Measurements from ENCODE around the gene RPS21.

The RPS21 gene

GRCh38 chr20:62403331-62403730 lies 16.4 kb downstream of the RPS21 start:
- no peaks in the 10 kb centered on the region for H3K4me1 ChIP-seq (ENCODE audit: insufficient read depth, low read length)
- WGBS = 96% methylated on average over 13 of the region's 13 CpGs
- peaks cover 7% of the 10 kb centered on the region; the same call in 1 of the 2 replicates for H3K27me3 ChIP-seq (ENCODE audit: insufficient read depth, low read length)
- no peak overlapping the region for H3K9ac ChIP-seq (ENCODE audit: low read depth, low read length)
- H3K36me3 ChIP-seq (ENCODE audit: insufficient read depth, low read length) = no peaks in the 10 kb centered on the region
- H3K9me3 ChIP-seq (ENCODE audit: insufficient read depth, low read depth, low read length) = no peaks in the 10 kb centered on the region
- no peak overlapping the region for H3K27ac ChIP-seq (ENCODE audit: low read depth, low read length)
- H3K4me3 ChIP-seq (ENCODE audit: low read length) = no peak overlapping the region

GRCh38 chr20:62404112-62404665 lies 17.3 kb downstream of the RPS21 start:
- H3K9me3 ChIP-seq (ENCODE audit: insufficient read depth, low read depth, low read length) = no peaks in the 10 kb centered on the region
- no peak overlapping the region for H3K27ac ChIP-seq (ENCODE audit: low read depth, low read length)
- no peak overlapping the region for H3K4me3 ChIP-seq (ENCODE audit: low read length)
- H3K9ac ChIP-seq (ENCODE audit: low read depth, low read length) = no peak overlapping the region
- 90% methylated on average over 9 of the region's 9 CpGs for WGBS
- peaks cover 8% of the 10 kb centered on the region; the same call in 1 of the 2 replicates for H3K27me3 ChIP-seq (ENCODE audit: insufficient read depth, low read length)
- no peaks in the 10 kb centered on the region for H3K4me1 ChIP-seq (ENCODE audit: insufficient read depth, low read length)
- H3K36me3 ChIP-seq (ENCODE audit: insufficient read depth, low read length) = no peaks in the 10 kb centered on the region

GRCh38 chr20:62404761-62405107 lies 17.8 kb downstream of the RPS21 start:
- H3K9ac ChIP-seq (ENCODE audit: low read depth, low read length) = no peak overlapping the region
- no peaks in the 10 kb centered on the region for H3K4me1 ChIP-seq (ENCODE audit: insufficient read depth, low read length)
- H3K4me3 ChIP-seq (ENCODE audit: low read length) = no peak overlapping the region
- no peak overlapping the region for H3K27ac ChIP-seq (ENCODE audit: low read depth, low read length)
- no peaks in the 10 kb centered on the region for H3K36me3 ChIP-seq (ENCODE audit: insufficient read depth, low read length)
- 95% methylated on average over 12 of the region's 12 CpGs for WGBS
- H3K27me3 ChIP-seq (ENCODE audit: insufficient read depth, low read length) = peaks cover 8% of the 10 kb centered on the region; the same call in 1 of the 2 replicates
- H3K9me3 ChIP-seq (ENCODE audit: insufficient read depth, low read depth, low read length) = no peaks in the 10 kb centered on the region

- Histone ChIP-seq H3K27me3 (ENCODE audit: insufficient read depth, low read length) (peaks cover 8% of the 10 kb centered on the region; the same call in 1 of the 2 replicates), H3K36me3 (ENCODE audit: insufficient read depth, low read length) (no peaks in the 10 kb centered on the region), H3K4me1 (ENCODE audit: insufficient read depth, low read length) (no peaks in the 10 kb centered on the region), H3K4me3 (ENCODE audit: low read length) (no peak overlapping the region), H3K9me3 (ENCODE audit: insufficient read depth, low read depth, low read length) (no peaks in the 10 kb centered on the region), H3K9ac (ENCODE audit: low read depth, low read length) (no peak overlapping the region), H3K27ac (ENCODE audit: low read depth, low read length) (no peak overlapping the region)
- 83% methylated on average over 23 of the region's 23 CpGs for WGBS
These were observed 18.4 kb downstream of the RPS21 start for GRCh38 chr20:62405108-62405980.

GRCh38 chr20:62405981-62406513 lies 19.1 kb downstream of the RPS21 start:
- no peaks in the 10 kb centered on the region for H3K4me1 ChIP-seq (ENCODE audit: insufficient read depth, low read length)

GRCh38 chr20:62406635-62407176 lies 19.8 kb downstream of the RPS21 start:
- Histone ChIP-seq H3K36me3 (ENCODE audit: insufficient read depth, low read length) (no peaks in the 10 kb centered on the region), H3K9ac (ENCODE audit: low read depth, low read length) (peak overlapping the region; percentile 58), H3K27ac (ENCODE audit: low read depth, low read length) (no peak overlapping the region), H3K9me3 (ENCODE audit: insufficient read depth, low read depth, low read length) (no peaks in the 10 kb centered on the region), H3K4me1 (ENCODE audit: insufficient read depth, low read length) (no peaks in the 10 kb centered on the region), H3K27me3 (ENCODE audit: insufficient read depth, low read length) (peaks cover 8% of the 10 kb centered on the region; the same call in 1 of the 2 replicates), H3K4me3 (ENCODE audit: low read length) (peak overlapping the region; percentile 55)
- WGBS = 2% methylated on average over 42 of the region's 42 CpGs

More at GRCh38 chr20:62405981-62406513, 19.1 kb downstream of the RPS21 start:
- H3K36me3 ChIP-seq (ENCODE audit: insufficient read depth, low read length) = no peaks in the 10 kb centered on the region
- H3K9me3 ChIP-seq (ENCODE audit: insufficient read depth, low read depth, low read length) = no peaks in the 10 kb centered on the region
- peak overlapping the region; percentile 55 for H3K4me3 ChIP-seq (ENCODE audit: low read length)
- no peak overlapping the region for H3K27ac ChIP-seq (ENCODE audit: low read depth, low read length)
- no peak overlapping the region for H3K9ac ChIP-seq (ENCODE audit: low read depth, low read length)
- H3K27me3 ChIP-seq (ENCODE audit: insufficient read depth, low read length) = peaks cover 8% of the 10 kb centered on the region; the same call in 1 of the 2 replicates
- 80% methylated on average over 10 of the region's 10 CpGs for WGBS

- H3K27ac ChIP-seq (ENCODE audit: low read depth, low read length) = no peak within 1 kb of the TSS
- H3K9ac ChIP-seq (ENCODE audit: low read depth, low read length) = peak within 1 kb of the TSS; percentile 58
- no peaks in the 10 kb centered on the region for H3K36me3 ChIP-seq (ENCODE audit: insufficient read depth, low read length)
- H3K4me1 ChIP-seq (ENCODE audit: insufficient read depth, low read length) = no peaks in the 10 kb centered on the region
- 8% methylated on average over 73 of the region's 73 CpGs for WGBS
- no peaks in the 10 kb centered on the region for H3K9me3 ChIP-seq (ENCODE audit: insufficient read depth, low read depth, low read length)
- H3K4me3 ChIP-seq (ENCODE audit: low read length) = peak within 1 kb of the TSS; percentile 55
- H3K27me3 ChIP-seq (ENCODE audit: insufficient read depth, low read length) = peaks cover 8% of the 10 kb centered on the region; the same call in 1 of the 2 replicates
These were observed 20.5 kb downstream of the RPS21 start, which contains the start of gene CABLES2 for GRCh38 chr20:62407221-62407992. TSS of gene CABLES2 (minus strand) at chr20:62407285. CDS start at chr20:62407276, 9 bp downstream.

GRCh38 chr20:62408055-62408454 lies 21.2 kb downstream of the RPS21 start:
- Histone ChIP-seq H3K9ac (ENCODE audit: low read depth, low read length) (no peak overlapping the region), H3K4me1 (ENCODE audit: insufficient read depth, low read length) (no peaks in the 10 kb centered on the region), H3K9me3 (ENCODE audit: insufficient read depth, low read depth, low read length) (no peaks in the 10 kb centered on the region), H3K27ac (ENCODE audit: low read depth, low read length) (no peak overlapping the region), H3K36me3 (ENCODE audit: insufficient read depth, low read length) (no peaks in the 10 kb centered on the region), H3K27me3 (ENCODE audit: insufficient read depth, low read length) (peaks cover 8% of the 10 kb centered on the region; the same call in 1 of the 2 replicates), H3K4me3 (ENCODE audit: low read length) (peak overlapping the region; percentile 55; the same call in 1 of the 2 replicates)
- 94% methylated on average over 15 of the region's 15 CpGs for WGBS

- no peaks in the 10 kb centered on the region for H3K4me1 ChIP-seq (ENCODE audit: insufficient read depth, low read length)
- 88% methylated on average over 12 of the region's 12 CpGs for WGBS
These were observed 21.7 kb downstream of the RPS21 start for GRCh38 chr20:62408640-62409039.

GRCh38 chr20:62409086-62409853 lies 22.4 kb downstream of the RPS21 start:
- peaks cover 8% of the 10 kb centered on the region; the same call in 1 of the 2 replicates for H3K27me3 ChIP-seq (ENCODE audit: insufficient read depth, low read length)
- H3K9me3 ChIP-seq (ENCODE audit: insufficient read depth, low read depth, low read length) = no peaks in the 10 kb centered on the region
- H3K27ac ChIP-seq (ENCODE audit: low read depth, low read length) = no peak overlapping the region
- H3K9ac ChIP-seq (ENCODE audit: low read depth, low read length) = no peak overlapping the region
- no peaks in the 10 kb centered on the region for H3K36me3 ChIP-seq (ENCODE audit: insufficient read depth, low read length)
- no peak overlapping the region for H3K4me3 ChIP-seq (ENCODE audit: low read length)
- no peaks in the 10 kb centered on the region for H3K4me1 ChIP-seq (ENCODE audit: insufficient read depth, low read length)
- WGBS = 90% methylated on average over 12 of the region's 12 CpGs

More at GRCh38 chr20:62408640-62409039, 21.7 kb downstream of the RPS21 start:
- Histone ChIP-seq H3K27ac (ENCODE audit: low read depth, low read length) (no peak overlapping the region), H3K36me3 (ENCODE audit: insufficient read depth, low read length) (no peaks in the 10 kb centered on the region), H3K9ac (ENCODE audit: low read depth, low read length) (no peak overlapping the region), H3K9me3 (ENCODE audit: insufficient read depth, low read depth, low read length) (no peaks in the 10 kb centered on the region), H3K4me3 (ENCODE audit: low read length) (no peak overlapping the region), H3K27me3 (ENCODE audit: insufficient read depth, low read length) (peaks cover 8% of the 10 kb centered on the region; the same call in 1 of the 2 replicates)

Data from HUES64 (cell line).